Activated CD8-positive, alpha-beta memory T cell treated with anti-CD3 and anti-CD28 coated beads for 24 hours (primary cell): ENCODE results near the gene APOBEC3B.

ENCODE experiments used
- DNase-seq: peaks from one replicate; pipeline ENCODE4 v3.0.0-alpha.2; 2020

APOBEC3B gene

DNA sequence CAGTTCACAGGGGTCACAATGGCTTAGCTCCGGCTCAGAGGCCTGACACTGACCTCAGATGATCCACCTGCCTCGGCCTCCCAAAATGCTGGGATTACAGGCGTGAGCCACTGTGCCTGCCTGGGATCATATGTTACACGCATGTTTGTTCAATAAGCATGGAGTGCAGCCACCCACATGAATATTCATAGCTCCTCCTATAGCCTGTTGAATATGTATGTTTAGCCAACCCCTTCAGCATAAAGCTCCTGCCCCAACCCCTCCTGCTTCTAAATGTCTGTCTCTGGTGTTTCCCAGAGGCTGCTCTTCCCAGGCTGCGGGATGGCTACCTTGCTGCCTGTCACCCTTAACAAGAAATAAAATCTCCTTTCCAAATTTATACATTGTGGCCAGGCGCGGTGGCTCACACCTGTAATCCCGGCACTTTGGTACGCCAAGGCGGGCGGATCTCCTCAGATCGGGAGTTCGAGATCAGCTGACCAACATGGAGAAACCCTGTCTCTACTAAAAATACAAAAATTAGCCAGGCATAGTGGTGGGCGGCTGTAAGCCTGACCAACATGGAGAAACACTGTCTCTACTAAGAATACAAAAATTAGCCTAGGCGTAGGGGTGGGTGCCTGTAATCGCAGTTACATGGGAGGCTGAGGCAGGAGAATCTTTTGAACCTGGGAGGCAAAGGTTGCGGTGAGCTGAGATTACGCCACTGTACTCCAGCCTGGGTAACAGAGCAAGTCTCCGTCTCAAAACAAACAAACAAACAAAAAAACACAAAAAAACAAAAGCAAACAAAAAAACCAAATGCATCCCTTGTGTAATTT, 57.4 kb downstream of the APOBEC3B start:
- DNase-seq = no peak

DNA sequence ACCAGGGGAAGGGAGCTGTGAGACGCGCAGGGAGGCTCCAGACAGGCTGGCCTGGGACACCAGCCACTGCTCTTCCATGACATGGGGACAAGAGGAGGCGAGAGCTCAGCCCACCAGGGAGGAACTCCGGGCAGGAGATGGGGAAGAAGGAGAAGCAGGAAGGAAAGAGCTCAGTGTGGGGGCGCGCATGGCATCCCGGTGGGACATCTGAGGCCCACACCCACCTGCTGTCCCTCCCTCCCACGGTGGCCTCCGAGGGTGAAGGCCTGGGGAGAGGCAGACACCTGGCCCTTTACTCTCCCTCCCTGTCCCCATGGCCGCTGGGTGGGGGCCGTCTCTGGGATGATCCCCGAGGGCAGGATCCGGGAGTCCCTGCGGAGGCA, 58.0 kb downstream of the APOBEC3B start:
- DNase-seq = peak; percentile 73

DNA sequence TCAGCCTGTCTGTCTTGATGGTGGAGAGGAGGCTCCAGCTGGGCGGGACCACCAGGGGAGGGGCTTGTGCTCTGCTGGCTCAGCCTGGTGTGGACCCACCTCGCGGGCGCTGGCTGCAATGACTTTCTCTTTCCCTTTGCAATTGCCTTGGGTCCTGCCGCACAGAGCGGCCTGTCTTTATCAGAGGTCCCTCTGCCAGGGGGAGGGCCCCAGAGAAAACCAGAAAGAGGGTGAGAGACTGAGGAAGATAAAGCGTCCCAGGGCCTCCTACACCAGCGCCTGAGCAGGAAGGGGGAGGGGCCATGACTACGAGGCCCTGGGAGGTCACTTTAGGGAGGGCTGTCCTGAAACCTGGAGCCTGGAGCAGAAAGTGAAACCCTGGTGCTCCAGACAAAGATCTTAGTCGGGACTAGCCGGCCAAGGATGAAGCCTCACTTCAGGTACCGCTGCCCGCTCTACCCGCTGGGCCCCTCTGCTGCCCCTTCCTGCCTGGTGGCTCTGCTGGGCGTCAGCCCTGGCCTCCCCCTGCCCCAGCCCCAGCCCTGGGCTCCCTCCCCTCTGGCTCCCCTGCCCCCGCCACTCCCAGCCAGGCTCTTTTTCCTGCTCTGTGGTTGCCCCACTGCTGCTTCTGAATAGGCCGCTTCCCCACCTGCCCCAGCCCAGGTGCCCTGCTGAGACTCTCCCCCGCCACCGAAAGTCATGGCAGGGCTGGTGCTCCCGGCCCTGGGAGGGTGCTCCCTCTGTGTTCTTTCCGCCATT, 58.6 kb downstream of the APOBEC3B start, which contains the start of gene APOBEC3F:
Gene APOBEC3F, plus strand, starts transcription at position 327 of the 759 bp plus-strand sequence. Its CDS starts 97 bp downstream, at position 424.
- peak; percentile 84 for DNase-seq

DNA sequence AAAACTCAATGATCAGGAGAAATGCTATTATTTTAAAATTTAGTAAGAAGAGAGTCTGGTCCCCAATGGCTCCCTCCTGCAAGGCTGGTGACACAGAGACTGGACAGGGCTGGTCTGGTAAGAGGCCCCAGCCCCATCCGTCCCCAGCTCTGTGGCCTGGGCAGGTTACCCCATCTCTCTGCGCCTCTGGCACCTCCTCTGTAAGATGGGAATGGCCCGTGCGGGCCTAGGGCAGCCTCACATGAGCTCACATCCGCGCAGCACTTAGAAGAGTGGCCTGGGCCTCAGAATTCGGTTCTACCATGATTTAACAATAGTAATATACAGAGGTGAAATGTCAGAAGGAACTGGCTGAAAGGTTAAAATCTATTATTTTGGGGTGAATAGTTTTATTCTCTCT, 59.8 kb downstream of the APOBEC3B start:
- DNase-seq = no peak
